Adipocyte (in vitro differentiated cells): ENCODE measurements around the gene ORC3.
A peak's percentile ranks its signal among the peaks of the same experiment; 100 is the strongest.

Experiments used
- DNase-seq: peaks from one replicate; pipeline ENCODE4 v3.0.0-alpha.2; 2015; ENCODE audit warnings: low read depth
- H3K27me3 ChIP-seq: replicated peaks from 2 replicates; pipeline ENCODE4 v1.7.0; 2013; ENCODE audit warnings: mild to moderate bottlenecking, low read length, moderate library complexity; ENCODE audit not compliant: control insufficient read depth, insufficient read depth
- H3K36me3 ChIP-seq: 2 replicates; pipeline ENCODE4 v1.7.0; 2013; ENCODE audit warnings: low read length, mild to moderate bottlenecking, moderate library complexity; ENCODE audit not compliant: control insufficient read depth, insufficient read depth, severe bottlenecking
- H3K4me1 ChIP-seq: 2 replicates; pipeline ENCODE4 v1.7.0; 2013; ENCODE audit warnings: mild to moderate bottlenecking, low read length, moderate library complexity; ENCODE audit not compliant: control insufficient read depth, insufficient read depth
- H3K4me3 ChIP-seq: 2 replicates; pipeline ENCODE4 v1.7.0; 2013; ENCODE audit warnings: mild to moderate bottlenecking, low read length, moderate library complexity
- H3K9ac ChIP-seq: 2 replicates; pipeline ENCODE4 v1.7.0; 2013; ENCODE audit warnings: mild to moderate bottlenecking, low read length, moderate library complexity
- H3K9me3 ChIP-seq: 2 replicates; pipeline ENCODE4 v1.7.0; 2013; ENCODE audit warnings: mild to moderate bottlenecking, low read length, moderate library complexity; ENCODE audit not compliant: control insufficient read depth

ORC3 gene

DNA sequence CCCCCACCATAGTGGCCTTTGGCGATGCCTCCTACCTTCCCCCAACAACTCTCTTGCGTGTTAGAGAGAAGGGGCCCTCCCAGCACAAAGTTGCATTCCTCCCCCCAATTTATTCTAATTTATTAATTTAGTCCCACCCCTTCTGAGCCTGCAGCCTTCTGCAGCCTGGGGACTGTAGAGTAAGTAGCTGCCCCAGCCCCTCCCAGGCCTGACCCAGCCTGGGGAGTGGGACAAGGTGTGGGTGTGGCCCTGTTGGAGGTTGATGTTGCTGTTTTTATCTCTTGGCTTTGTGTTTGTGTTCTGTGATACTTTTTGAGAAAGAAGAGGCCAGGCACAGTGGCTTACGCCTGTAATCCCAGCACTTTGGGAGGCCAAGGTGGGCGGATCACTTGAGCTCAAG, 49.4 kb downstream of the ORC3 start:
- Histone ChIP-seq H3K27me3 (no peaks in the 10 kb centered on the region), H3K9me3 (no peaks in the 10 kb centered on the region), H3K36me3 (peaks cover 47% of the 10 kb centered on the region), H3K4me3 (no peak overlapping the region), H3K9ac (no peak overlapping the region), H3K4me1 (peaks cover 9% of the 10 kb centered on the region)
- DNase-seq = no peak

- Histone ChIP-seq H3K9ac (no peak overlapping the region), H3K36me3 (peaks cover 36% of the 10 kb centered on the region), H3K9me3 (no peaks in the 10 kb centered on the region), H3K4me3 (no peak overlapping the region), H3K27me3 (no peaks in the 10 kb centered on the region), H3K4me1 (peaks cover 9% of the 10 kb centered on the region)
- no peak for DNase-seq
These were observed 51.2 kb downstream of the ORC3 start for GRCh38 chr6:87641065-87641692.

GRCh38 chr6:87645080-87645479, 55.1 kb downstream of the ORC3 start:
- H3K9me3 ChIP-seq = no peaks in the 10 kb centered on the region
- H3K4me3 ChIP-seq = no peak overlapping the region
- H3K9ac ChIP-seq = no peak overlapping the region

GRCh38 chr6:87653074-87653962, 63.4 kb downstream of the ORC3 start:
- H3K4me3 ChIP-seq = no peak overlapping the region
- peaks cover 30% of the 10 kb centered on the region for H3K4me1 ChIP-seq
- H3K9me3 ChIP-seq = no peaks in the 10 kb centered on the region
- no peaks in the 10 kb centered on the region for H3K27me3 ChIP-seq
- H3K9ac ChIP-seq = peak overlapping the region; percentile 59
- no peak for DNase-seq
- H3K36me3 ChIP-seq = peaks cover 19% of the 10 kb centered on the region

More at GRCh38 chr6:87645080-87645479, 55.1 kb downstream of the ORC3 start:
- peaks cover 9% of the 10 kb centered on the region for H3K4me1 ChIP-seq
- no peaks in the 10 kb centered on the region for H3K27me3 ChIP-seq
- peaks cover 28% of the 10 kb centered on the region for H3K36me3 ChIP-seq
- DNase-seq = no peak

GRCh38 chr6:87654122-87654521, 64.2 kb downstream of the ORC3 start:
- peak overlapping the region; percentile 59 for H3K9ac ChIP-seq
- peaks cover 16% of the 10 kb centered on the region for H3K36me3 ChIP-seq
- no peaks in the 10 kb centered on the region for H3K27me3 ChIP-seq
- H3K9me3 ChIP-seq = no peaks in the 10 kb centered on the region
- H3K4me1 ChIP-seq = peaks cover 35% of the 10 kb centered on the region
- no peak overlapping the region for H3K4me3 ChIP-seq
- no peak for DNase-seq

GRCh38 chr6:87654875-87655454, 65.0 kb downstream of the ORC3 start:
- no peaks in the 10 kb centered on the region for H3K9me3 ChIP-seq
- H3K36me3 ChIP-seq = peaks cover 14% of the 10 kb centered on the region
- peaks cover 43% of the 10 kb centered on the region for H3K4me1 ChIP-seq
- no peaks in the 10 kb centered on the region for H3K27me3 ChIP-seq
- no peak overlapping the region for H3K9ac ChIP-seq
- no peak overlapping the region for H3K4me3 ChIP-seq
- DNase-seq = no peak

- Histone ChIP-seq H3K4me3 (no peak overlapping the region), H3K9me3 (no peaks in the 10 kb centered on the region), H3K9ac (no peak overlapping the region), H3K4me1 (peaks cover 51% of the 10 kb centered on the region), H3K36me3 (peaks cover 14% of the 10 kb centered on the region), H3K27me3 (no peaks in the 10 kb centered on the region)
- DNase-seq = no peak
These were observed 65.9 kb downstream of the ORC3 start for GRCh38 chr6:87655824-87656223.

DNA sequence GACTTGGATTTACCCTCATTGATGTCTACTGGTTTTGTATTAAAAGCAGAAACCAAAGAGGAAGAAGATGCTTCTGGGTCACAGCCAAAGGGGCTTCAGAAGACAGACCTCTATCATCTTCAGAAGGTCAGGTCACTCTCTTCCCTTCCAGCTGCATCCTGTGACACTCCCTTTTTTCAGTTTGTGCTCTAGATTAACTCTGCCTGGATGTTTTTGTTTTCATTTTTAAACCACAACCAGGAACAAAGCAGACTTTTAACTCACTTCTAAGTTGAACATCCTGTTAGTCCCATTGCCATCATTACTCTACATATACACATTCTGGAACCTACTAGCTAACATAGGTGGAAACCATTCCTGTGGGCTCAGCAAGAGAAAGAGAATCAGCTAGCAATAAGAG, 66.9 kb downstream of the ORC3 start:
- Histone ChIP-seq H3K4me1 (peaks cover 58% of the 10 kb centered on the region), H3K4me3 (no peak overlapping the region), H3K9ac (no peak overlapping the region), H3K36me3 (peaks cover 14% of the 10 kb centered on the region), H3K27me3 (no peaks in the 10 kb centered on the region), H3K9me3 (no peaks in the 10 kb centered on the region)
- DNase-seq = no peak

DNA sequence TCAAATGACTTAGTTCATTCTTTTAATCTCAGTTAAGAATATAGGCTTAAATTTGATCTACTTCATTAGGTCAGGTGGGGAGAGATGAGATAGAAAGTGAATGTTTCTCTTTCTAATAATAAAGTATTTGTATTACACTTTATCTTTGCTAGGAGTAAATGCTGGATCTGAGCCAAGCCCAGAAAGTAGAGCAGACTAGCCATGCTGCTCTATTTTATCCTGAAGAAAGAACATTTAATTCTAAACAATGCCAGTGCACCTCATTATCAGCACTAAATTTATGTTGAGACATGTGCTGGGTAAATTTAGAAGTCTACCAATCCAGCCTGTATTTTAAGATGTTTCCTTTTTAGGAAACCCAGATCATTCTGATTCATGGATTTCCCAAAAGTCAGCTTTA, 68.6 kb downstream of the ORC3 start:
- Histone ChIP-seq H3K4me1 (peaks cover 47% of the 10 kb centered on the region), H3K9me3 (no peaks in the 10 kb centered on the region), H3K4me3 (no peak overlapping the region), H3K27me3 (no peaks in the 10 kb centered on the region), H3K36me3 (peaks cover 14% of the 10 kb centered on the region), H3K9ac (no peak overlapping the region)
- DNase-seq = no peak

DNA sequence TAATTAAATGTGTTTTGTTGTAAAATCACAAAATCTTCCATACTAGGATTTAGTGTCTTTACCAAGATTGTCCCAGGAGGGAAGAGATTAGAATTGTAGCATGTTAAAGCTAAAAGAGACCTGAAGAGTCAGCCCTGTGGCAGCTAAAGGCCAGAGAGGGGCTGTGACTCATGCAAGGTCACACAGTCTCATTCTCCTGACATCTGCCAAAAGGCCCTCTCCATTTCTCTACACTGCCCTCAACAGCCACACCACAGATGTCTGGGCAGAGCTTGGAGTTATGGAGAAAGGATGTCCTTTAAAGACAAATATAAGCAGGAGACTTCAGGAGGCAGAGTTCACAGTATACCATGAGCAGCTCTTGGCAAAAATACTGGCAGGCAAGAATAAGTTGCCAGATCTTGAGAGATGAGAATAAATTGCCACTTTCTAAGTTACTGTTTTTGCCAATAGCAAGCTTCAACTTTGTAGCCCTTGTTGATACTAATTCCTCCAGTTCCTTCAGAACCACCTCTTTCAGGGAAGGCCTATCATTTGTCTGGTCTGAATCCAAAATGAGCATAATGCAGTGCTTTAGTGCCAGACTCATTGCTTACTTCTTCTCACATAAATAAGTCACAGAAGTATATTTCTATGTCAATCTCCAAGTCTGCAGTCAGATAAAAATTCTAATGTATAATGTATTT, 70.4 kb downstream of the ORC3 start:
- Histone ChIP-seq H3K36me3 (peaks cover 19% of the 10 kb centered on the region), H3K27me3 (no peaks in the 10 kb centered on the region), H3K9me3 (no peaks in the 10 kb centered on the region), H3K4me3 (peak overlapping the region; percentile 8), H3K9ac (peak overlapping the region; percentile 71), H3K4me1 (peaks cover 43% of the 10 kb centered on the region)
- peak; percentile 58 for DNase-seq

DNA sequence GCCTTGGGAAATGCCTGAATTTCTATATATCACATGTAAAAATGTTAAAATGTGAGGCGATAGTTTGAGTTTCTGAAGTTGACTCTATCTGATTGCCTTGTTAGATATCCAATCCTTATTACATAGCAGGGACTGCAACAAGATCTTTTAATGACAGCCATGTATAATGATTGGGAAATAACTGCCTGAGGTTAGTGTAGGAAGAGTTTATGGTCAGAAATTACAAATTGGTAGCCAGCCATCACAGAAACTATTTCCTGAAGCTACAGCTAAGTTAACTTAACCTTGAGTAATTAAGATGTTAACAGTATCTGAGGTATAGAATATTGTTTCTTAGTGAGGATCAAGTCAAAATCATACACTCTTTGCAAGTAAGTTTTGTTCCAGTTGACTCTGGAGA, 71.1 kb downstream of the ORC3 start:
- H3K4me1 ChIP-seq = peaks cover 48% of the 10 kb centered on the region
- H3K36me3 ChIP-seq = peaks cover 19% of the 10 kb centered on the region
- peak overlapping the region; percentile 71 for H3K9ac ChIP-seq
- peak; percentile 50 for DNase-seq
- H3K4me3 ChIP-seq = no peak overlapping the region
- no peaks in the 10 kb centered on the region for H3K9me3 ChIP-seq
- no peaks in the 10 kb centered on the region for H3K27me3 ChIP-seq
